Caki2 (cell line): ENCODE results near the gene VENTX. TPM values are rescaled to one million over a fixed set of nuclear protein-coding genes. Genes with fewer than 3 reads are reported as not detected.

ENCODE experiments used
- total RNA-seq: library from RNA; depleted of rRNA; stranded (reverse); fragments of >200 nt; shearing (Covaris generic); gene quantifications from 2 replicates; pipeline ENCODE4 v1.2.3, GENCODE V29; 2014; ENCODE audit warnings: low replicate concordance; rRNA removed

Gene VENTX
- total RNA-seq, 1 experiment from 2014 or later: not detected

Other genes starting within 250 kb of the VENTX start
- not detected in 2 replicates for gene ADGRA1, start 149.9 kb upstream of the VENTX start, total RNA-seq
- gene KNDC1, start 77.6 kb upstream of the VENTX start, total RNA-seq: 0.90 and 1.1 TPM in 2 replicates
- gene UTF1, start 7.6 kb upstream of the VENTX start, total RNA-seq: not detected in 2 replicates
- gene ADAM8, start 39.0 kb downstream of the VENTX start, total RNA-seq: 0.55 and 2.9 TPM in 2 replicates
- 73.2 and 76.2 TPM in 2 replicates for gene TUBGCP2, start 71.0 kb downstream of the VENTX start, total RNA-seq
- 74.5 and 97.5 TPM in 2 replicates for gene ZNF511, start 71.1 kb downstream of the VENTX start, total RNA-seq
- gene CALY, start 99.0 kb downstream of the VENTX start, total RNA-seq: not detected in 2 replicates
- gene PRAP1, start 109.5 kb downstream of the VENTX start, total RNA-seq: not detected in 2 replicates
- 26.6 and 38.3 TPM in 2 replicates for gene FUOM, start 120.2 kb downstream of the VENTX start, total RNA-seq
- 95.9 and 100 TPM in 2 replicates for gene ECHS1, start 135.5 kb downstream of the VENTX start, total RNA-seq
- gene PAOX, start 141.4 kb downstream of the VENTX start, total RNA-seq: 12.1 and 16.9 TPM in 2 replicates
- 65.6 and 75.7 TPM in 2 replicates for gene MTG1, start 156.3 kb downstream of the VENTX start, total RNA-seq
- gene SPRN, start 186.8 kb downstream of the VENTX start, total RNA-seq: not detected in 2 replicates
- 0.27 TPM in 1 of 2 replicates, not detected in the other for gene SCART1, start 216.1 kb downstream of the VENTX start, total RNA-seq